K562 (cell line): ENCODE measurements around the gene DBP. TPM values are rescaled to one million over a fixed set of nuclear protein-coding genes. Genes with fewer than 3 reads are reported as not detected.

Experiments used
- BCOR ChIP-seq: fragments of 450-650 bp; IDR thresholded peaks from 2 replicates; pipeline ENCODE4 v1.6.1; 2016
- BRD4 ChIP-seq: fragments of 200-600 bp; sonication (generic); IDR thresholded peaks from 2 replicates; pipeline ENCODE4 v1.6.1; 2017; ENCODE audit warnings: inconsistent platforms
- BRD9 ChIP-seq: fragments of 450-650 bp; IDR thresholded peaks from 2 replicates; pipeline ENCODE4 v1.6.1; 2018; ENCODE audit warnings: low read depth; ENCODE audit not compliant: partially characterized antibody
- CREM ChIP-seq: IDR thresholded peaks from 2 replicates; pipeline ENCODE4 v1.6.1; 2014; ENCODE audit warnings: antibody characterized with exemption, low read depth
- ESRRA ChIP-seq: fragments of 450-650 bp; IDR thresholded peaks from 2 replicates; pipeline ENCODE4 v1.6.1; 2014; ENCODE audit warnings: low read depth, mild to moderate bottlenecking, moderate library complexity, borderline replicate concordance
- FOXK2 ChIP-seq, 2 experiments: fragments of 450-650 bp; IDR thresholded peaks in 1 of 2; conservative IDR thresholded peaks in 1 of 2; 2 replicates each; pipeline ENCODE4 v1.6.1; 2016; ENCODE audit warnings: low read depth in 2 of 2, mild to moderate bottlenecking in 1 of 2
- KAT8 ChIP-seq: fragments of 450-650 bp; IDR thresholded peaks from 2 replicates; pipeline ENCODE4 v1.6.1; 2016; ENCODE audit warnings: low read depth, mild to moderate bottlenecking
- NCOA6 ChIP-seq: fragments of 450-650 bp; IDR thresholded peaks from 2 replicates; pipeline ENCODE4 v1.6.1; 2017; ENCODE audit warnings: mild to moderate bottlenecking
- PHF20 ChIP-seq: fragments of 450-650 bp; IDR thresholded peaks from 2 replicates; pipeline ENCODE4 v1.6.1; 2018; ENCODE audit not compliant: partially characterized antibody
- PHF8 ChIP-seq: fragments of 200-600 bp; sonication (generic); IDR thresholded peaks from 2 replicates; pipeline ENCODE4 v1.6.1; 2012; ENCODE audit warnings: mixed run types, mild to moderate bottlenecking, inconsistent platforms, low read length, moderate library complexity, borderline replicate concordance
- POLR2AphosphoS2 ChIP-seq: IDR thresholded peaks from 2 replicates; pipeline ENCODE4 v1.6.1; 2012; ENCODE audit warnings: low read length, improper control_type of control experiment
- PTRF ChIP-seq: fragments of 450-650 bp; IDR thresholded peaks from 2 replicates; pipeline ENCODE4 v1.6.1; 2016; ENCODE audit warnings: mild to moderate bottlenecking, missing genetic modification characterization, missing compliant biosample characterization
- RHOXF2B ChIP-seq: fragments of 250-450 bp; sonication (Bioruptor Pico); conservative IDR thresholded peaks from 2 replicates; pipeline ENCODE4 v1.5.1; 2021
- ZC3H4 ChIP-seq: sonication (generic); formaldehyde crosslinking; IDR thresholded peaks from 2 replicates; pipeline ENCODE4 v1.9.0; 2021; ENCODE audit warnings: missing genetic modification reagents, borderline replicate concordance
- ZNF431 ChIP-seq: sonication (generic); formaldehyde crosslinking; IDR thresholded peaks from 2 replicates; pipeline ENCODE4 v1.8.0; 2022; ENCODE audit warnings: mild to moderate bottlenecking, missing genetic modification reagents
- polyA plus RNA-seq, 8 experiments: library from polyadenylated mRNA; depleted of rRNA in 4 of 8; stranded (reverse) in 5 of 8; unstranded in 3 of 8; fragments of >200 nt; fragmentation: Nextera tagmentation in 2 of 8; fragmentation: Illumina TruSeq in 1 of 8; extraction: Ambion mirVana in 2 of 8; extraction: Trizol in 1 of 8; gene quantifications; 2 replicates each; pipeline versions ENCODE4 v1.2.1 to v1.2.3, GENCODE V29; 2011 to 2014; ENCODE audit warnings: inconsistent platforms in 1 of 8, missing spikeins in 1 of 8
- total RNA-seq, 7 experiments: library from RNA; depleted of rRNA in 6 of 7; stranded (reverse); fragments of >200 nt in 6 of 7; fragmentation: Illumina TruSeq in 2 of 7; extraction: Trizol in 2 of 7; gene quantifications; 2 replicates each; pipeline versions ENCODE4 v1.2.1 to v1.2.3, GENCODE V29; 2011 to 2021; ENCODE audit warnings: low replicate concordance in 1 of 7
- TF ChIP-seq, protein P1 (sequence below): sonication (generic); formaldehyde crosslinking; IDR thresholded peaks from 2 replicates; pipeline ENCODE4 v1.4.0; 2020; ENCODE audit warnings: mild to moderate bottlenecking, missing genetic modification reagents
- TF ChIP-seq, protein P2 (sequence below): fragments of 250-450 bp; sonication (Bioruptor Pico); IDR thresholded peaks from 2 replicates; pipeline ENCODE4 v1.5.0; 2021
- TF ChIP-seq, protein P3 (sequence below): sonication (generic); formaldehyde crosslinking; IDR thresholded peaks from 2 replicates; pipeline ENCODE4 v1.8.1; 2023; ENCODE audit warnings: mild to moderate bottlenecking, missing genetic modification reagents
- TF ChIP-seq, protein P4 (sequence below): fragments of 450-650 bp; IDR thresholded peaks from 2 replicates; pipeline ENCODE4 v1.6.1; 2016; ENCODE audit warnings: mild to moderate bottlenecking
- TF ChIP-seq, protein P5 (sequence below): fragments of 250-450 bp; sonication (Bioruptor Pico); IDR thresholded peaks from 2 replicates; pipeline ENCODE4 v1.5.0; 2020; ENCODE audit warnings: mild to moderate bottlenecking
- TF ChIP-seq, protein P6 (sequence below): sonication (generic); formaldehyde crosslinking; IDR thresholded peaks from 2 replicates; pipeline ENCODE4 v1.5.0; 2020; ENCODE audit warnings: missing genetic modification reagents

Gene DBP
- total and polyA plus RNA-seq, 9 of the 15 experiments (the other 6 are each of a cell fraction or from before 2014, with no cell fraction given) = 0.25 to 5.5 (median 1.8) TPM

DNA sequence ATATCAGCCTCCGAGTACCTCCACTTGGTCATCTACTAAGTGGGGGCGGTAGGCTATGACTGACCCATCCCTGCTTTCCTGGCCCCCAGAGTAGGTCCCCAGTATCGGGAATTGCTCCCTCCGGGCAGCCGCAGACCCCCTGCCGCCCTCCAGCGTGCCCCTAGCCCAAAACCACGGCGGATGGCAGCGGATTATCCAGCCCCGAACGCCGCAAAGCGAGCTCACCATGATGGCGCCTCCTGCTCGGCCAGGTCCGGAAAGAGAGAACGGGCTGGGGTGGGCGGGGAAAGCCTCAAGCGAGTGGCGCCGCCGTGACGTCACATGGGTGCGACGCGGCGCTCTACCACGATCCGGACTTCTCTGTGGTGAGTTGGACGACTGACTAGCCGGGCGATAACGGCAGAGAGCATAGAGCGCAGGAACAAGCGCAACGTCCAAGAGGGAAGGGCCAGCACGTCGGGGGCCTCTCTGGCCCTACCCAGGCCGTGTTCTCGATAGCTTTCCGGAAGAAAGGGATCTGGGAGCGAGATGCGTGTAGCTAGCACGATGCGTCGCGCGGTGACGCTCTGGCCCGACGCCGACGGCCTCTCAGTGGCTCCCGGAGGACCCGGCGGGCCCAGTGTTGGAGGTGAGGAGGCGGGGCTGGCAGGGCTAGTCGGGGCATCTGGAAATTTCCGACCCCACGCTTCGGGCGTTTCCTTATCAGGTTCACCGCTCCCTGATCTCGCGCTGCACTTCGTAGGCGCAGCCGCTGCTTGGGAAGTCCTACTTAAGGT lies 18.1 kb downstream of the DBP start, which contains the start of the genes RPL18 and SPHK2 (continued):
- TF ChIP-seq ZC3H4 (CRISPR knock-in tag) (no peak), NCOA6 (peak; percentile 93), PHF20 (peak; percentile 86), FOXK2 (conservative IDR thresholded peaks at IDR 0.05 in 1 of 2, IDR thresholded peaks at IDR 0.05 in 1 of 2; ENCODE audit: low read depth in 2 of 2) (peak; percentile 93 to 96), BCOR (no peak), PHF8 (peak; percentile 93), ESRRA (peak; percentile 74; the same call in 1 of the 2 replicates), PTRF (tag) (no peak), KAT8 (no peak), BRD9 (peak; percentile 88), POLR2AphosphoS2 (peak; percentile 88), BRD4 (no peak; the same call in 1 of the 2 replicates), ZNF431 (CRISPR knock-in tag) (no peak), RHOXF2B (no peak), CREM (peak; percentile 99)
- TF ChIP-seq, protein P1, sequence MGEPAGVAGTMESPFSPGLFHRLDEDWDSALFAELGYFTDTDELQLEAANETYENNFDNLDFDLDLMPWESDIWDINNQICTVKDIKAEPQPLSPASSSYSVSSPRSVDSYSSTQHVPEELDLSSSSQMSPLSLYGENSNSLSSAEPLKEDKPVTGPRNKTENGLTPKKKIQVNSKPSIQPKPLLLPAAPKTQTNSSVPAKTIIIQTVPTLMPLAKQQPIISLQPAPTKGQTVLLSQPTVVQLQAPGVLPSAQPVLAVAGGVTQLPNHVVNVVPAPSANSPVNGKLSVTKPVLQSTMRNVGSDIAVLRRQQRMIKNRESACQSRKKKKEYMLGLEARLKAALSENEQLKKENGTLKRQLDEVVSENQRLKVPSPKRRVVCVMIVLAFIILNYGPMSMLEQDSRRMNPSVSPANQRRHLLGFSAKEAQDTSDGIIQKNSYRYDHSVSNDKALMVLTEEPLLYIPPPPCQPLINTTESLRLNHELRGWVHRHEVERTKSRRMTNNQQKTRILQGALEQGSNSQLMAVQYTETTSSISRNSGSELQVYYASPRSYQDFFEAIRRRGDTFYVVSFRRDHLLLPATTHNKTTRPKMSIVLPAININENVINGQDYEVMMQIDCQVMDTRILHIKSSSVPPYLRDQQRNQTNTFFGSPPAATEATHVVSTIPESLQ = no peak
- TF ChIP-seq, protein P2, sequence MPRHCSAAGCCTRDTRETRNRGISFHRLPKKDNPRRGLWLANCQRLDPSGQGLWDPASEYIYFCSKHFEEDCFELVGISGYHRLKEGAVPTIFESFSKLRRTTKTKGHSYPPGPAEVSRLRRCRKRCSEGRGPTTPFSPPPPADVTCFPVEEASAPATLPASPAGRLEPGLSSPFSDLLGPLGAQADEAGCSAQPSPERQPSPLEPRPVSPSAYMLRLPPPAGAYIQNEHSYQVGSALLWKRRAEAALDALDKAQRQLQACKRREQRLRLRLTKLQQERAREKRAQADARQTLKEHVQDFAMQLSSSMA (CRISPR knock-in tag) = peak; percentile 37; the same call in 1 of the 2 replicates
- TF ChIP-seq, protein P3, sequence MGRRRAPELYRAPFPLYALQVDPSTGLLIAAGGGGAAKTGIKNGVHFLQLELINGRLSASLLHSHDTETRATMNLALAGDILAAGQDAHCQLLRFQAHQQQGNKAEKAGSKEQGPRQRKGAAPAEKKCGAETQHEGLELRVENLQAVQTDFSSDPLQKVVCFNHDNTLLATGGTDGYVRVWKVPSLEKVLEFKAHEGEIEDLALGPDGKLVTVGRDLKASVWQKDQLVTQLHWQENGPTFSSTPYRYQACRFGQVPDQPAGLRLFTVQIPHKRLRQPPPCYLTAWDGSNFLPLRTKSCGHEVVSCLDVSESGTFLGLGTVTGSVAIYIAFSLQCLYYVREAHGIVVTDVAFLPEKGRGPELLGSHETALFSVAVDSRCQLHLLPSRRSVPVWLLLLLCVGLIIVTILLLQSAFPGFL (CRISPR knock-in tag) = no peak
- TF ChIP-seq, protein P4, sequence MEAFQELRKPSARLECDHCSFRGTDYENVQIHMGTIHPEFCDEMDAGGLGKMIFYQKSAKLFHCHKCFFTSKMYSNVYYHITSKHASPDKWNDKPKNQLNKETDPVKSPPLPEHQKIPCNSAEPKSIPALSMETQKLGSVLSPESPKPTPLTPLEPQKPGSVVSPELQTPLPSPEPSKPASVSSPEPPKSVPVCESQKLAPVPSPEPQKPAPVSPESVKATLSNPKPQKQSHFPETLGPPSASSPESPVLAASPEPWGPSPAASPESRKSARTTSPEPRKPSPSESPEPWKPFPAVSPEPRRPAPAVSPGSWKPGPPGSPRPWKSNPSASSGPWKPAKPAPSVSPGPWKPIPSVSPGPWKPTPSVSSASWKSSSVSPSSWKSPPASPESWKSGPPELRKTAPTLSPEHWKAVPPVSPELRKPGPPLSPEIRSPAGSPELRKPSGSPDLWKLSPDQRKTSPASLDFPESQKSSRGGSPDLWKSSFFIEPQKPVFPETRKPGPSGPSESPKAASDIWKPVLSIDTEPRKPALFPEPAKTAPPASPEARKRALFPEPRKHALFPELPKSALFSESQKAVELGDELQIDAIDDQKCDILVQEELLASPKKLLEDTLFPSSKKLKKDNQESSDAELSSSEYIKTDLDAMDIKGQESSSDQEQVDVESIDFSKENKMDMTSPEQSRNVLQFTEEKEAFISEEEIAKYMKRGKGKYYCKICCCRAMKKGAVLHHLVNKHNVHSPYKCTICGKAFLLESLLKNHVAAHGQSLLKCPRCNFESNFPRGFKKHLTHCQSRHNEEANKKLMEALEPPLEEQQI = no peak
- TF ChIP-seq, protein P5, sequence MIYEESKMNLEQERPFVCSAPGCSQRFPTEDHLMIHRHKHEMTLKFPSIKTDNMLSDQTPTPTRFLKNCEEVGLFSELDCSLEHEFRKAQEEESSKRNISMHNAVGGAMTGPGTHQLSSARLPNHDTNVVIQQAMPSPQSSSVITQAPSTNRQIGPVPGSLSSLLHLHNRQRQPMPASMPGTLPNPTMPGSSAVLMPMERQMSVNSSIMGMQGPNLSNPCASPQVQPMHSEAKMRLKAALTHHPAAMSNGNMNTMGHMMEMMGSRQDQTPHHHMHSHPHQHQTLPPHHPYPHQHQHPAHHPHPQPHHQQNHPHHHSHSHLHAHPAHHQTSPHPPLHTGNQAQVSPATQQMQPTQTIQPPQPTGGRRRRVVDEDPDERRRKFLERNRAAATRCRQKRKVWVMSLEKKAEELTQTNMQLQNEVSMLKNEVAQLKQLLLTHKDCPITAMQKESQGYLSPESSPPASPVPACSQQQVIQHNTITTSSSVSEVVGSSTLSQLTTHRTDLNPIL = no peak
- TF ChIP-seq, protein P6, sequence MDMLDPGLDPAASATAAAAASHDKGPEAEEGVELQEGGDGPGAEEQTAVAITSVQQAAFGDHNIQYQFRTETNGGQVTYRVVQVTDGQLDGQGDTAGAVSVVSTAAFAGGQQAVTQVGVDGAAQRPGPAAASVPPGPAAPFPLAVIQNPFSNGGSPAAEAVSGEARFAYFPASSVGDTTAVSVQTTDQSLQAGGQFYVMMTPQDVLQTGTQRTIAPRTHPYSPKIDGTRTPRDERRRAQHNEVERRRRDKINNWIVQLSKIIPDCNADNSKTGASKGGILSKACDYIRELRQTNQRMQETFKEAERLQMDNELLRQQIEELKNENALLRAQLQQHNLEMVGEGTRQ = no peak
